Stimulated activated CD4-positive, alpha-beta T cell treated with anti-CD3 and anti-CD28 coated beads, TNF-alpha, amount 100 ng/mL, for 24 hours (primary cell): ENCODE measurements around the gene PPP1R9B.

Experiments
- DNase-seq, 3 experiments: peaks; one replicate each; pipeline ENCODE4 v3.0.0-alpha.2; 2020; ENCODE audit warnings: low read depth in 3 of 3

PPP1R9B gene

GRCh38 chr17:50187751-50188530 lies 37.5 kb upstream of the PPP1R9B start:
- DNase-seq: no peak

GRCh38 chr17:50187394-50187725 lies 36.9 kb upstream of the PPP1R9B start:
- DNase-seq: no peak

GRCh38 chr17:50186661-50187393 lies 36.4 kb upstream of the PPP1R9B start:
- DNase-seq: no peak

GRCh38 chr17:50185631-50186471 lies 35.4 kb upstream of the PPP1R9B start:
- DNase-seq: no peak

- no peak for DNase-seq
Observed at GRCh38 chr17:50184611-50185398, 34.3 kb upstream of the PPP1R9B start.

GRCh38 chr17:50184064-50184463 lies 33.6 kb upstream of the PPP1R9B start:
- DNase-seq: no peak

GRCh38 chr17:50183421-50183994 lies 33.0 kb upstream of the PPP1R9B start:
- no peak for DNase-seq

GRCh38 chr17:50182783-50183420 lies 32.4 kb upstream of the PPP1R9B start:
- no peak for DNase-seq

GRCh38 chr17:50181591-50182560 lies 31.4 kb upstream of the PPP1R9B start:
- no peak for DNase-seq

GRCh38 chr17:50181144-50181543 lies 30.7 kb upstream of the PPP1R9B start:
- DNase-seq: no peak

- DNase-seq: no peak
Observed at GRCh38 chr17:50180620-50181019, 30.1 kb upstream of the PPP1R9B start.

- no peak for DNase-seq
Observed at GRCh38 chr17:50180111-50180510, 29.6 kb upstream of the PPP1R9B start.

- DNase-seq: peak in 1 of 3 experiments; percentile 49
Observed at GRCh38 chr17:50177983-50178834, 27.7 kb upstream of the PPP1R9B start.

GRCh38 chr17:50177476-50177875 lies 27.0 kb upstream of the PPP1R9B start:
- no peak for DNase-seq

- no peak for DNase-seq
Observed at GRCh38 chr17:50176559-50177357, 26.3 kb upstream of the PPP1R9B start.

- DNase-seq: no peak
Observed at GRCh38 chr17:50175035-50175807, 24.7 kb upstream of the PPP1R9B start.

- no peak for DNase-seq
Observed at GRCh38 chr17:50174444-50174843, 24.0 kb upstream of the PPP1R9B start.
